Gastrocnemius medialis (tissue), 4 donors: ENCODE results near the gene FMN2. TPM values are rescaled to one million over a fixed set of nuclear protein-coding genes. Genes with fewer than 3 reads are reported as not detected.

Source experiments
- ATAC-seq, 2 donors: fragments of 150-250 bp; one replicate each; pipeline ENCODE4 v1.9.1; 2016
- DNase-seq, 2 donors: peaks; one replicate each; pipeline ENCODE4 v3.0.0-alpha.2; 2019
- H3K27ac ChIP-seq, 4 donors: fragments of 200-600 bp; sonication (generic); 1 replicate in 1 of 4; 2 replicates in 3 of 4; pipeline ENCODE4 v1.5.1; 2016 to 2018; ENCODE audit warnings: mild to moderate bottlenecking in 2 of 4, moderate library complexity in 1 of 4
- H3K27me3 ChIP-seq, 3 donors: fragments of 200-600 bp; sonication (generic) in 2 of 3; 1 replicate in 1 of 3; 2 replicates in 2 of 3; pipeline versions ENCODE4 v1.5.1 to v1.6.0; 2016 to 2019; ENCODE audit warnings: mild to moderate bottlenecking in 1 of 3, moderate library complexity in 1 of 3
- H3K36me3 ChIP-seq, 2 donors: fragments of 200-600 bp; sonication (generic) in 1 of 2; one replicate each; pipeline ENCODE4 v1.5.1; 2017 to 2018
- H3K4me1 ChIP-seq, 2 donors: fragments of 200-600 bp; sonication (generic) in 1 of 2; one replicate each; pipeline ENCODE4 v1.5.1; 2016 to 2017; ENCODE audit warnings: mild to moderate bottlenecking in 2 of 2
- H3K4me3 ChIP-seq, 4 donors: fragments of 200-600 bp; sonication (generic) in 3 of 4; 1 replicate in 1 of 4; 2 replicates in 3 of 4; pipeline ENCODE4 v1.5.1; 2016 to 2019; ENCODE audit warnings: mild to moderate bottlenecking in 2 of 4
- H3K9me3 ChIP-seq, 3 donors: fragments of 200-600 bp; sonication (generic) in 2 of 3; 1 replicate in 1 of 3; 2 replicates in 2 of 3; pipeline ENCODE4 v1.5.1; 2016 to 2019
- POLR2A ChIP-seq, 2 donors: fragments of 450-650 bp; IDR thresholded peaks; one replicate each; pipeline ENCODE4 v1.6.1; 2017; ENCODE audit warnings: antibody characterized with exemption in 2 of 2, mild to moderate bottlenecking in 2 of 2, moderate library complexity in 2 of 2
- in situ Hi-C, 4 donors: fragments of 200-750 bp; cut with MboI; loops; one replicate each; pipeline versions ENCODE4 v1.15.0 to v1.8.0; 2017; ENCODE audit warnings: low sequenced_read_pairs in 4 of 4
- intact Hi-C: fragments of 100-400 bp; cut with DNase I; formaldehyde crosslinking; loops from one replicate; pipeline ENCODE4 v1.15.1; 2023; ENCODE audit warnings: low total_unique reads
- total RNA-seq, 4 donors: library from RNA; depleted of rRNA; stranded (reverse); fragments of >200 nt; gene quantifications; one replicate each; pipeline versions ENCODE4 v1.1.0 to v1.2.3, GENCODE V29; 2016
- TF ChIP-seq, protein P1 (sequence below), 5 experiments: fragments of 450-650 bp in 3 of 5; fragments of 200-600 bp in 2 of 5; sonication (generic) in 2 of 5; IDR thresholded peaks in 4 of 5; conservative IDR thresholded peaks in 1 of 5; 1 replicate in 4 of 5; 2 replicates in 1 of 5; pipeline ENCODE4 v1.5.1; 2016 to 2019; ENCODE audit warnings: antibody characterized with exemption in 5 of 5, mild to moderate bottlenecking in 3 of 5, moderate library complexity in 3 of 5

FMN2 gene
- total RNA-seq, 4 donors from 2014 or later, result 0.51 TPM; not detected in 3

DNA sequence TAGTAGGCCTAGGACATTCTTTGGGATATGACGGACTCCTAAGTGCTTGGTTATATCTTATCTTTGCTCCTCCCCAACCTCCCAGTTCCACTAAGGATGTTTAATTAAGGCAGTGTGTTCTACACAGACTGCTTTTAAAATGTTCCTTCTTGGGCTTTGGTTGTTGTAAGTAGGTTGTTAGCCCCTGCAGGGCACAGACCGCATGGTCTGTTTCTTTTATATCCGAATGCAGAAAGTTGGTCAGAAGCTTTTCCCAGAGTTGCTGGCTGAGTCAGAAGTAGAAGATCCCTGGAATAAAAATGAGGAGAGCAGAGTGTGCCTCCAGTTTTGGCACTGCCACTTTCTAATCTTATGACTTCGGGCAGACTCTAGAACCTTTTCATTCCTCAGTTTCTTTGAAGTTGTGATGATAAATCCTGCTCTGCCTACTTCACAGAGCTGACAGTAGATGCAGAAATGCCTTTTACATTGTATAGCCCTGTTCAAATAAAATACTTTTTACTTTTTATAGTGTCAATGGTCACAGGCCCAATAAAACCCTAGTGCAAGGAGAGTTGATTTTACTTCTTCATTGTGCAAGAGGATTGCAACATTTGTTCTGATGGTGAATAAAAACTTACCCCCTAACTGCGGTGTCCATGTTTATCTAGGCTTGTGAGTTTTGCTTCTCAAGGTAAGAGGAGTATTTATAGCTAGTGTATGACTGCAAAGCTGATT is 18.4 kb downstream of the FMN2 start:
- no peaks in the 10 kb centered on the region for H3K4me1 ChIP-seq
- no peak overlapping the region for H3K27ac ChIP-seq
- H3K9me3 ChIP-seq, result no peaks in the 10 kb centered on the region
- intact Hi-C loops (no loop called here), in situ Hi-C loops (no loop called here)
- no peak for DNase-seq
- no peak overlapping the region for H3K4me3 ChIP-seq
- ATAC-seq, result no peak
- H3K27me3 ChIP-seq, result no peaks in the 10 kb centered on the region
- TF ChIP-seq POLR2A (IDR thresholded peaks at IDR 0.05), result no peak
- TF ChIP-seq, protein P1, sequence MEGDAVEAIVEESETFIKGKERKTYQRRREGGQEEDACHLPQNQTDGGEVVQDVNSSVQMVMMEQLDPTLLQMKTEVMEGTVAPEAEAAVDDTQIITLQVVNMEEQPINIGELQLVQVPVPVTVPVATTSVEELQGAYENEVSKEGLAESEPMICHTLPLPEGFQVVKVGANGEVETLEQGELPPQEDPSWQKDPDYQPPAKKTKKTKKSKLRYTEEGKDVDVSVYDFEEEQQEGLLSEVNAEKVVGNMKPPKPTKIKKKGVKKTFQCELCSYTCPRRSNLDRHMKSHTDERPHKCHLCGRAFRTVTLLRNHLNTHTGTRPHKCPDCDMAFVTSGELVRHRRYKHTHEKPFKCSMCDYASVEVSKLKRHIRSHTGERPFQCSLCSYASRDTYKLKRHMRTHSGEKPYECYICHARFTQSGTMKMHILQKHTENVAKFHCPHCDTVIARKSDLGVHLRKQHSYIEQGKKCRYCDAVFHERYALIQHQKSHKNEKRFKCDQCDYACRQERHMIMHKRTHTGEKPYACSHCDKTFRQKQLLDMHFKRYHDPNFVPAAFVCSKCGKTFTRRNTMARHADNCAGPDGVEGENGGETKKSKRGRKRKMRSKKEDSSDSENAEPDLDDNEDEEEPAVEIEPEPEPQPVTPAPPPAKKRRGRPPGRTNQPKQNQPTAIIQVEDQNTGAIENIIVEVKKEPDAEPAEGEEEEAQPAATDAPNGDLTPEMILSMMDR (IDR thresholded peaks at IDR 0.05 in 4 of 5, conservative IDR thresholded peaks at IDR 0.05 in 1 of 5), result no peak
- no peaks in the 10 kb centered on the region for H3K36me3 ChIP-seq

GRCh38 chr1:240111558-240111957 is 19.9 kb downstream of the FMN2 start:
- in situ Hi-C loops, result no loop called here
- ATAC-seq (no peak), DNase-seq (no peak)
- no peaks in the 10 kb centered on the region for H3K4me1 ChIP-seq
- intact Hi-C loops, result no loop called here
- no peak overlapping the region for H3K4me3 ChIP-seq
- H3K27ac ChIP-seq, result no peak overlapping the region
- H3K27me3 ChIP-seq, result no peaks in the 10 kb centered on the region
- H3K9me3 ChIP-seq, result no peaks in the 10 kb centered on the region
- TF ChIP-seq, protein P1 (IDR thresholded peaks at IDR 0.05 in 4 of 5, conservative IDR thresholded peaks at IDR 0.05 in 1 of 5), result no peak
- no peak for TF ChIP-seq POLR2A (IDR thresholded peaks at IDR 0.05)
- H3K36me3 ChIP-seq, result no peaks in the 10 kb centered on the region

- in situ Hi-C loops (no loop called here), intact Hi-C loops (no loop called here)
- H3K36me3 ChIP-seq, result no peaks in the 10 kb centered on the region
- no peaks in the 10 kb centered on the region for H3K9me3 ChIP-seq
- H3K4me3 ChIP-seq, result no peak overlapping the region
- no peaks in the 10 kb centered on the region for H3K27me3 ChIP-seq
- no peak for TF ChIP-seq POLR2A (IDR thresholded peaks at IDR 0.05)
- ATAC-seq, result no peak
- no peak overlapping the region for H3K27ac ChIP-seq
- DNase-seq, result no peak
- no peaks in the 10 kb centered on the region for H3K4me1 ChIP-seq
Observed at GRCh38 chr1:240114222-240114621, 22.5 kb downstream of the FMN2 start.

- intact Hi-C loops, result no loop called here
- no peak overlapping the region for H3K4me3 ChIP-seq
Observed at GRCh38 chr1:240115831-240116230, 24.1 kb downstream of the FMN2 start.

More at GRCh38 chr1:240115831-240116230, 24.1 kb downstream of the FMN2 start:
- in situ Hi-C loops, result no loop called here
- TF ChIP-seq, protein P1 (IDR thresholded peaks at IDR 0.05 in 4 of 5, conservative IDR thresholded peaks at IDR 0.05 in 1 of 5), result no peak
- no peak for TF ChIP-seq POLR2A (IDR thresholded peaks at IDR 0.05)
- DNase-seq (no peak), ATAC-seq (no peak)
- Histone ChIP-seq H3K9me3 (no peaks in the 10 kb centered on the region), H3K27me3 (no peaks in the 10 kb centered on the region), H3K4me1 (no peaks in the 10 kb centered on the region), H3K27ac (no peak overlapping the region), H3K36me3 (no peaks in the 10 kb centered on the region)
